ENCODE data around the gene YIPF1.

- TF ChIP-seq EZH2 (IDR thresholded peaks at IDR 0.05; ENCODE audit: borderline replicate concordance, control insufficient read depth, low read depth, low read length) (no peak), CREB1 (IDR thresholded peaks at IDR 0.05; ENCODE audit: low read depth) (no peak), TBL1XR1 (IDR thresholded peaks at IDR 0.05; ENCODE audit: low read depth, low read length) (no peak), NFIC (IDR thresholded peaks at IDR 0.05; ENCODE audit: low read depth, low read length) (no peak), POLR2A (IDR thresholded peaks at IDR 0.05; ENCODE audit: low read depth, low read length) (no peak), CREM (IDR thresholded peaks at IDR 0.05; ENCODE audit: low read depth) (no peak), ZBTB11 (CRISPR knock-in tag; IDR thresholded peaks at IDR 0.05) (no peak), E2F4 (IDR thresholded peaks at IDR 0.05; ENCODE audit: low read depth, low read length) (no peak)
- TF ChIP-seq, protein P1, sequence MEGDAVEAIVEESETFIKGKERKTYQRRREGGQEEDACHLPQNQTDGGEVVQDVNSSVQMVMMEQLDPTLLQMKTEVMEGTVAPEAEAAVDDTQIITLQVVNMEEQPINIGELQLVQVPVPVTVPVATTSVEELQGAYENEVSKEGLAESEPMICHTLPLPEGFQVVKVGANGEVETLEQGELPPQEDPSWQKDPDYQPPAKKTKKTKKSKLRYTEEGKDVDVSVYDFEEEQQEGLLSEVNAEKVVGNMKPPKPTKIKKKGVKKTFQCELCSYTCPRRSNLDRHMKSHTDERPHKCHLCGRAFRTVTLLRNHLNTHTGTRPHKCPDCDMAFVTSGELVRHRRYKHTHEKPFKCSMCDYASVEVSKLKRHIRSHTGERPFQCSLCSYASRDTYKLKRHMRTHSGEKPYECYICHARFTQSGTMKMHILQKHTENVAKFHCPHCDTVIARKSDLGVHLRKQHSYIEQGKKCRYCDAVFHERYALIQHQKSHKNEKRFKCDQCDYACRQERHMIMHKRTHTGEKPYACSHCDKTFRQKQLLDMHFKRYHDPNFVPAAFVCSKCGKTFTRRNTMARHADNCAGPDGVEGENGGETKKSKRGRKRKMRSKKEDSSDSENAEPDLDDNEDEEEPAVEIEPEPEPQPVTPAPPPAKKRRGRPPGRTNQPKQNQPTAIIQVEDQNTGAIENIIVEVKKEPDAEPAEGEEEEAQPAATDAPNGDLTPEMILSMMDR (IDR thresholded peaks at IDR 0.05 in 2 of 3, conservative IDR thresholded peaks at IDR 0.05 in 1 of 3; ENCODE audit: control insufficient read depth in 2 of 3, extremely low read depth in 1 of 3, insufficient read depth in 1 of 3, low read depth in 3 of 3, low read length in 3 of 3): no peak
These were observed 12.9 kb upstream of the YIPF1 start for GRCh38 chr1:53902235-53903138.
